Measurements from ENCODE around the gene UVRAG. TPM values are rescaled to one million over a fixed set of nuclear protein-coding genes. Genes with fewer than 3 reads are reported as not detected.

Gene UVRAG
- total and polyA plus RNA-seq, 4 donors: 7.9 to 47.0 (median 20.1) TPM

- ATAC-seq (ENCODE audit: low FRiP score) (no peak), DNase-seq (no peak)
- no peaks in the 10 kb centered on the region for H3K9me3 ChIP-seq (ENCODE audit: control insufficient read depth, low read length)
- 92 to 96% methylated on average over 6 of the region's 6 CpGs for WGBS, 2 donors
- intact Hi-C loops (cut with DNase I): no loop called here
- no peaks in the 10 kb centered on the region for H3K36me3 ChIP-seq (ENCODE audit: control insufficient read depth in 1 of 2, insufficient read depth in 2 of 2, low read length in 1 of 2)
- no peak overlapping the region for H3K27ac ChIP-seq (ENCODE audit: low read depth in 1 of 2, low read length in 2 of 2)
- H3K4me3 ChIP-seq (ENCODE audit: low read length in 2 of 2): no peak overlapping the region
- no peaks in the 10 kb centered on the region for H3K27me3 ChIP-seq (ENCODE audit: control insufficient read depth in 1 of 2, insufficient read depth in 2 of 2, low read length in 1 of 2)
- H3K4me1 ChIP-seq (ENCODE audit: control insufficient read depth in 1 of 2, insufficient read depth in 2 of 2, low read length in 2 of 2): peaks cover 0 to 2% of the 10 kb centered on the region in 2 donors
These were observed 17.0 kb downstream of the UVRAG start for GRCh38 chr11:75831915-75832502.

- Histone ChIP-seq H3K27me3 (ENCODE audit: control insufficient read depth in 1 of 2, insufficient read depth in 2 of 2, low read length in 1 of 2) (no peaks in the 10 kb centered on the region), H3K27ac (ENCODE audit: low read depth in 1 of 2, low read length in 2 of 2) (no peak overlapping the region), H3K4me1 (ENCODE audit: control insufficient read depth in 1 of 2, insufficient read depth in 2 of 2, low read length in 2 of 2) (peaks cover 0 to 2% of the 10 kb centered on the region in 2 donors), H3K9me3 (ENCODE audit: control insufficient read depth, low read length) (no peaks in the 10 kb centered on the region), H3K36me3 (ENCODE audit: control insufficient read depth in 1 of 2, insufficient read depth in 2 of 2, low read length in 1 of 2) (no peaks in the 10 kb centered on the region), H3K4me3 (ENCODE audit: low read length in 2 of 2) (no peak overlapping the region)
- DNase-seq (no peak), ATAC-seq (ENCODE audit: low FRiP score) (no peak)
- 92 to 94% methylated on average over 3 of the region's 3 CpGs for WGBS, 2 donors
- intact Hi-C loops (cut with DNase I): no loop called here
These were observed 19.7 kb downstream of the UVRAG start for GRCh38 chr11:75834728-75835127.

- DNase-seq (no peak), ATAC-seq (ENCODE audit: low FRiP score) (no peak)
- intact Hi-C loops (cut with DNase I): no loop called here
- H3K36me3 ChIP-seq (ENCODE audit: control insufficient read depth in 1 of 2, insufficient read depth in 2 of 2, low read length in 1 of 2): no peaks in the 10 kb centered on the region
- H3K4me3 ChIP-seq (ENCODE audit: low read length in 2 of 2): no peak overlapping the region
- H3K9me3 ChIP-seq (ENCODE audit: control insufficient read depth, low read length): no peaks in the 10 kb centered on the region
- no peaks in the 10 kb centered on the region for H3K27me3 ChIP-seq (ENCODE audit: control insufficient read depth in 1 of 2, insufficient read depth in 2 of 2, low read length in 1 of 2)
- 85 to 89% methylated on average over 3 of the region's 3 CpGs for WGBS, 2 donors
- H3K4me1 ChIP-seq (ENCODE audit: control insufficient read depth in 1 of 2, insufficient read depth in 2 of 2, low read length in 2 of 2): peaks cover 0 to 5% of the 10 kb centered on the region in 2 donors
- H3K27ac ChIP-seq (ENCODE audit: low read depth in 1 of 2, low read length in 2 of 2): no peak overlapping the region
These were observed 21.4 kb downstream of the UVRAG start for GRCh38 chr11:75836417-75836816.

GRCh38 chr11:75839851-75840250, 24.8 kb downstream of the UVRAG start:
- Histone ChIP-seq H3K9me3 (ENCODE audit: control insufficient read depth, low read length) (no peaks in the 10 kb centered on the region), H3K36me3 (ENCODE audit: control insufficient read depth in 1 of 2, insufficient read depth in 2 of 2, low read length in 1 of 2) (no peaks in the 10 kb centered on the region), H3K27me3 (ENCODE audit: control insufficient read depth in 1 of 2, insufficient read depth in 2 of 2, low read length in 1 of 2) (no peaks in the 10 kb centered on the region), H3K27ac (ENCODE audit: low read depth in 1 of 2, low read length in 2 of 2) (no peak overlapping the region), H3K4me3 (ENCODE audit: low read length in 2 of 2) (no peak overlapping the region), H3K4me1 (ENCODE audit: control insufficient read depth in 1 of 2, insufficient read depth in 2 of 2, low read length in 2 of 2) (peaks cover 0 to 3% of the 10 kb centered on the region in 2 donors)
- intact Hi-C loops (cut with DNase I): no loop called here
- DNase-seq: no peak
- ATAC-seq (ENCODE audit: low FRiP score): no peak

GRCh38 chr11:75840522-75840921, 25.5 kb downstream of the UVRAG start:
- ATAC-seq (ENCODE audit: low FRiP score): no peak

GRCh38 chr11:75841739-75842138, 26.7 kb downstream of the UVRAG start:
- DNase-seq (no peak), ATAC-seq (ENCODE audit: low FRiP score) (no peak)
- Histone ChIP-seq H3K4me3 (ENCODE audit: low read length in 2 of 2) (no peak overlapping the region), H3K27me3 (ENCODE audit: control insufficient read depth in 1 of 2, insufficient read depth in 2 of 2, low read length in 1 of 2) (no peaks in the 10 kb centered on the region), H3K27ac (ENCODE audit: low read depth in 1 of 2, low read length in 2 of 2) (no peak overlapping the region), H3K36me3 (ENCODE audit: control insufficient read depth in 1 of 2, insufficient read depth in 2 of 2, low read length in 1 of 2) (no peaks in the 10 kb centered on the region), H3K9me3 (ENCODE audit: control insufficient read depth, low read length) (no peaks in the 10 kb centered on the region), H3K4me1 (ENCODE audit: control insufficient read depth in 1 of 2, insufficient read depth in 2 of 2, low read length in 2 of 2) (peaks cover 0 to 3% of the 10 kb centered on the region in 2 donors)
- intact Hi-C loops (cut with DNase I): no loop called here
- 91 to 96% methylated on average over 2 of the region's 2 CpGs for WGBS, 2 donors

More at GRCh38 chr11:75840522-75840921, 25.5 kb downstream of the UVRAG start:
- Histone ChIP-seq H3K27me3 (ENCODE audit: control insufficient read depth in 1 of 2, insufficient read depth in 2 of 2, low read length in 1 of 2) (no peaks in the 10 kb centered on the region), H3K9me3 (ENCODE audit: control insufficient read depth, low read length) (no peaks in the 10 kb centered on the region), H3K36me3 (ENCODE audit: control insufficient read depth in 1 of 2, insufficient read depth in 2 of 2, low read length in 1 of 2) (no peaks in the 10 kb centered on the region), H3K4me1 (ENCODE audit: control insufficient read depth in 1 of 2, insufficient read depth in 2 of 2, low read length in 2 of 2) (peaks cover 0 to 3% of the 10 kb centered on the region in 2 donors), H3K27ac (ENCODE audit: low read depth in 1 of 2, low read length in 2 of 2) (no peak overlapping the region), H3K4me3 (ENCODE audit: low read length in 2 of 2) (no peak overlapping the region)
- 63 to 66% methylated on average over 1 of the region's 1 CpG for WGBS, 2 donors
- intact Hi-C loops (cut with DNase I): no loop called here
- DNase-seq: no peak

- intact Hi-C loops (cut with DNase I): no loop called here
- H3K36me3 ChIP-seq (ENCODE audit: control insufficient read depth in 1 of 2, insufficient read depth in 2 of 2, low read length in 1 of 2): no peaks in the 10 kb centered on the region
- ATAC-seq (ENCODE audit: low FRiP score): no peak
These were observed 30.3 kb downstream of the UVRAG start for GRCh38 chr11:75845324-75845723.

GRCh38 chr11:75849894-75850293, 34.9 kb downstream of the UVRAG start:
- intact Hi-C loops (cut with DNase I): no loop called here
- no peaks in the 10 kb centered on the region for H3K4me1 ChIP-seq (ENCODE audit: control insufficient read depth in 1 of 2, insufficient read depth in 2 of 2, low read length in 2 of 2)

More at GRCh38 chr11:75845324-75845723, 30.3 kb downstream of the UVRAG start:
- no peak overlapping the region for H3K4me3 ChIP-seq (ENCODE audit: low read length in 2 of 2)
- DNase-seq: no peak
- peaks cover 0 to 3% of the 10 kb centered on the region in 2 donors for H3K4me1 ChIP-seq (ENCODE audit: control insufficient read depth in 1 of 2, insufficient read depth in 2 of 2, low read length in 2 of 2)
- H3K9me3 ChIP-seq (ENCODE audit: control insufficient read depth, low read length): no peaks in the 10 kb centered on the region
- no peaks in the 10 kb centered on the region for H3K27me3 ChIP-seq (ENCODE audit: control insufficient read depth in 1 of 2, insufficient read depth in 2 of 2, low read length in 1 of 2)
- no peak overlapping the region for H3K27ac ChIP-seq (ENCODE audit: low read depth in 1 of 2, low read length in 2 of 2)

GRCh38 chr11:75850787-75851186, 35.8 kb downstream of the UVRAG start:
- 3 to 5% methylated on average over 3 of the region's 3 CpGs for WGBS, 2 donors
- intact Hi-C loops (cut with DNase I): no loop called here
- no peak overlapping the region for H3K4me3 ChIP-seq (ENCODE audit: low read length in 2 of 2)

More at GRCh38 chr11:75849894-75850293, 34.9 kb downstream of the UVRAG start:
- no peaks in the 10 kb centered on the region for H3K9me3 ChIP-seq (ENCODE audit: control insufficient read depth, low read length)
- H3K27me3 ChIP-seq (ENCODE audit: control insufficient read depth in 1 of 2, insufficient read depth in 2 of 2, low read length in 1 of 2): no peaks in the 10 kb centered on the region
- no peak overlapping the region for H3K4me3 ChIP-seq (ENCODE audit: low read length in 2 of 2)
- DNase-seq (no peak), ATAC-seq (ENCODE audit: low FRiP score) (no peak)
- no peak overlapping the region for H3K27ac ChIP-seq (ENCODE audit: low read depth in 1 of 2, low read length in 2 of 2)
- no peaks in the 10 kb centered on the region for H3K36me3 ChIP-seq (ENCODE audit: control insufficient read depth in 1 of 2, insufficient read depth in 2 of 2, low read length in 1 of 2)

More at GRCh38 chr11:75850787-75851186, 35.8 kb downstream of the UVRAG start:
- ATAC-seq (ENCODE audit: low FRiP score): no peak
- no peak for DNase-seq
- Histone ChIP-seq H3K4me1 (ENCODE audit: control insufficient read depth in 1 of 2, insufficient read depth in 2 of 2, low read length in 2 of 2) (no peaks in the 10 kb centered on the region), H3K27me3 (ENCODE audit: control insufficient read depth in 1 of 2, insufficient read depth in 2 of 2, low read length in 1 of 2) (no peaks in the 10 kb centered on the region), H3K9me3 (ENCODE audit: control insufficient read depth, low read length) (no peaks in the 10 kb centered on the region), H3K36me3 (ENCODE audit: control insufficient read depth in 1 of 2, insufficient read depth in 2 of 2, low read length in 1 of 2) (no peaks in the 10 kb centered on the region), H3K27ac (ENCODE audit: low read depth in 1 of 2, low read length in 2 of 2) (peak overlapping the region in 1 of 2 donors; percentile 67)
